IPS DF 4.7 (cell line): Measurements from ENCODE around the gene MAPKBP1.
"Not testable (repeated sequence)": the region's sequence is repeated elsewhere in the genome, so short reads cannot be mapped to it uniquely, and the experiment has no call there.

Experiments
- DNase-seq: peaks from one replicate; pipeline ENCODE4 v3.0.0-alpha.2; 2013; ENCODE audit warnings: low spot score; ENCODE audit errors: extremely low read depth

Gene MAPKBP1, protein sequence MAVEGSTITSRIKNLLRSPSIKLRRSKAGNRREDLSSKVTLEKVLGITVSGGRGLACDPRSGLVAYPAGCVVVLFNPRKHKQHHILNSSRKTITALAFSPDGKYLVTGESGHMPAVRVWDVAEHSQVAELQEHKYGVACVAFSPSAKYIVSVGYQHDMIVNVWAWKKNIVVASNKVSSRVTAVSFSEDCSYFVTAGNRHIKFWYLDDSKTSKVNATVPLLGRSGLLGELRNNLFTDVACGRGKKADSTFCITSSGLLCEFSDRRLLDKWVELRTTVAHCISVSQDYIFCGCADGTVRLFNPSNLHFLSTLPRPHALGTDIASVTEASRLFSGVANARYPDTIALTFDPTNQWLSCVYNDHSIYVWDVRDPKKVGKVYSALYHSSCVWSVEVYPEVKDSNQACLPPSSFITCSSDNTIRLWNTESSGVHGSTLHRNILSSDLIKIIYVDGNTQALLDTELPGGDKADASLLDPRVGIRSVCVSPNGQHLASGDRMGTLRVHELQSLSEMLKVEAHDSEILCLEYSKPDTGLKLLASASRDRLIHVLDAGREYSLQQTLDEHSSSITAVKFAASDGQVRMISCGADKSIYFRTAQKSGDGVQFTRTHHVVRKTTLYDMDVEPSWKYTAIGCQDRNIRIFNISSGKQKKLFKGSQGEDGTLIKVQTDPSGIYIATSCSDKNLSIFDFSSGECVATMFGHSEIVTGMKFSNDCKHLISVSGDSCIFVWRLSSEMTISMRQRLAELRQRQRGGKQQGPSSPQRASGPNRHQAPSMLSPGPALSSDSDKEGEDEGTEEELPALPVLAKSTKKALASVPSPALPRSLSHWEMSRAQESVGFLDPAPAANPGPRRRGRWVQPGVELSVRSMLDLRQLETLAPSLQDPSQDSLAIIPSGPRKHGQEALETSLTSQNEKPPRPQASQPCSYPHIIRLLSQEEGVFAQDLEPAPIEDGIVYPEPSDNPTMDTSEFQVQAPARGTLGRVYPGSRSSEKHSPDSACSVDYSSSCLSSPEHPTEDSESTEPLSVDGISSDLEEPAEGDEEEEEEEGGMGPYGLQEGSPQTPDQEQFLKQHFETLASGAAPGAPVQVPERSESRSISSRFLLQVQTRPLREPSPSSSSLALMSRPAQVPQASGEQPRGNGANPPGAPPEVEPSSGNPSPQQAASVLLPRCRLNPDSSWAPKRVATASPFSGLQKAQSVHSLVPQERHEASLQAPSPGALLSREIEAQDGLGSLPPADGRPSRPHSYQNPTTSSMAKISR (N-terminal part only)

GRCh38 chr15:41774062-41774881 lies at the start of gene MAPKBP1:
Gene MAPKBP1, plus strand, starts transcription at chr15:41774484. Its CDS starts 792 bp downstream, at chr15:41775276.
- DNase-seq: peak; percentile 97

GRCh38 chr15:41727143-41727542 lies 47.1 kb upstream of the MAPKBP1 start:
- DNase-seq: no peak

DNA sequence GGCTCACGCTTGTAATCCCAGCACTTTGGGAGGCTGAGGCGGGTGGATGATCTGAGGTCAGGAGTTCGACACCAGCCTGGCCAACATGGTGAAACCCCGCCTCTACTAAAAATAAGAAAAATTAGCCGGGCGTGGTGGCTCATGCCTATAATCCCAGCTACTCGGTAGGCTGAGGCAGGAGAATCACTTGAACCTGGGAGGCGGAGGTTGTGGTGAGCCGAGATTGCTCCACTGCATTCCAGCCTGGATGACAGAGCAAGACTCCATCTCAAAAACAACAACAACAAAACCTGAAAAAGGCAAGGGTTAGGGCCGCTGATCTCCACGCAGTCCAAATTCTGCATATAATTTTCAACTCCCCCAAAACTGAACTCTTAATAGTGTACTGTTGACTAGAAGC lies 46.2 kb upstream of the MAPKBP1 start:
- not testable (repeated sequence) for DNase-seq

DNA sequence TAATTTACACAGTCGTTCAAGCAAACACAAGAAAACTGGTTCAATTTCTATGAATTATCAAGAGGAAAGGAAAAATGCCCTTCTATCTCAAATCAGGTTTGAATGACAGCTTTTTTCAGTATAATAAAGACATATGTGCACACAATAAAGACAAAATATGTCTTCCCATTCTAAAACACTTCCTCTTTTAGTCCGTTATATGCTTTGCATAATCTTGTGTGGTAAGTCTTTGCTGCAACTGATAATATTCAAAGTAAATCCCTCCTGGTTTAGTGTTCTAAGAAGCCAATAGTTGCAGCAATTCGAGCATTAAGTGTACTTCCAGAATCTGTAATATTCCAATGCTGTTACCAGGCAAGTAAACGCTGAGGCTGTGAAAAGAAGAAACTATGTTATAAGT lies 43.7 kb upstream of the MAPKBP1 start:
- no peak for DNase-seq

DNA sequence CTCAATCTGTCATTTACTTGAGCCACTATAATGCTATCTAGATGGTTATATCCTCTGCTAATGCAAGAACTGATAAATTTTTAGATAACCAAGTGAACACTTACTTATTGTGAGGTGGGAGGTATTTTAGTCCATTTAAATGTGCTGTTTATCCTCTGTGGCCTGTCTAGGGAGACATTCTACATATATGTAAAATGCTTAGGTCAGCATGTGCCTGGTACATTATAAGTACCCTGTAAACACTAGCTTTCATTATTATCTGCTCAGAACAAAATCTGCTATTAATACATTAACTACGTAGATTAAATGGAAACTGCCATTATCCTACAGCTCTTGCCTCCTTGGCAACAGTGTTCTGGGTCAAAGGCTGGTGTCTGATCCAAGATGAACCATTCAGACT lies 41.8 kb upstream of the MAPKBP1 start:
- no peak for DNase-seq

DNA sequence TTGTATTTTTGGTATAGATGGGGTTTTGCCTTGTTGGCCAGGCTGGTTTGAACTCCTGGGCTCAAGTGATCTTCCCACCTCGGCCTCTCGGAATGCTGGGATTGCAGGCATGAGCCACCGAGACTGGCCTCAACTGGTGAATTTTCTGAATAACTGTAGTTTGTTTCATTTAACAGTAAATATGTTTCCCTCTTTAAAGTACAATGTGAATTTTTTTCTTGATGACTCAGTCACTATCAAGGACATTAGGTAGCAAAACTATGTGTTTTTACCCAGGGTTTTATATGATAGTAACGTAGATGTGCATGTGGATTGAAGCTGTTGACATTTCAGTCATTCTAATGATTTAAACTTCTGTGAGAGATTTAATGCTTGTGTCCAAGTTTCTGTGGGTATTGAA lies 40.2 kb upstream of the MAPKBP1 start:
- no peak for DNase-seq

GRCh38 chr15:41735046-41735445 lies 39.2 kb upstream of the MAPKBP1 start:
- DNase-seq: no peak

DNA sequence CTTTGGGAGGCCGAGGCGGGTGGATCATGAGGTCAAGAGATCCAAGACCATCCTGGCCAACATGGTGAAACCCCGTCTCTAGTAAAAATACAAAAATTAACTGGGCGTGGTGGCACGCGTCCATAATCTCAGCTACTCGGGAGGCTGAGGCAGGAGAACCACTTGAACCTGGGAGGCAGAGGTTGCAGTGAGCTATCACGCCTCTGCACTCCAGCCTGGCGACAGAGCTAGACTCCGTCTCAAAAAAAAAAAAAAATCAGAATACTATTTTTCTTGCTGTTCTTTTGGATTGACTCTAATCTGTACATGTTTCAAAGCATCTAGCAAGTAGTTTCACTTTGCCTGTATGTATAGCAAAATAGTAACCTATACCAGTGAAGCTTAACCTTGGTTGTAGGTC lies 38.8 kb upstream of the MAPKBP1 start:
- not testable (repeated sequence) for DNase-seq

GRCh38 chr15:41746802-41747201 lies 27.5 kb upstream of the MAPKBP1 start:
- no peak for DNase-seq

GRCh38 chr15:41756198-41756597 lies 18.1 kb upstream of the MAPKBP1 start:
- no peak for DNase-seq

GRCh38 chr15:41772720-41773331 lies 1.5 kb upstream of the MAPKBP1 start:
- DNase-seq: peak; percentile 46

DNA sequence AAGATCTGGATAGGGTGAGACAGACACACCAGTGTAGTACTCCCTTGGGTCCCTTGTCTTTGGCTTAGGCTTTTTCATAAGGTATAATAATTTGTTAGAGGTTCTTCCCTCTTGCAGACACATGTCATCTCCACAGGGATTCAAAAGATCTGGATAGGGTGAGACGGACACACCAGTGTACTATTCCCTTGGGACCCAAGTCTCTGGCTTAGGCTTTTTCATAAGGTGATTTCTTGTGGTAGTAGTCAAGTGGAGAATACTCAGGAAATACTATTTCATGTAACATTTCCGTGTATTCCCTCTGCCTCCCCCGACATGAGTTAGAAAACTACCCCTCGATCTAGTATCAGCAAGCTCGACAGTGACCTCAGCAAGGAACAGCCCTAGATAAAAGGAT lies 954 bp upstream of the MAPKBP1 start:
- DNase-seq: no peak

GRCh38 chr15:41773729-41774061 lies 589 bp upstream of the MAPKBP1 start:
- DNase-seq: no peak

- DNase-seq: no peak
Observed at GRCh38 chr15:41774882-41775417, 666 bp downstream of the MAPKBP1 start.

DNA sequence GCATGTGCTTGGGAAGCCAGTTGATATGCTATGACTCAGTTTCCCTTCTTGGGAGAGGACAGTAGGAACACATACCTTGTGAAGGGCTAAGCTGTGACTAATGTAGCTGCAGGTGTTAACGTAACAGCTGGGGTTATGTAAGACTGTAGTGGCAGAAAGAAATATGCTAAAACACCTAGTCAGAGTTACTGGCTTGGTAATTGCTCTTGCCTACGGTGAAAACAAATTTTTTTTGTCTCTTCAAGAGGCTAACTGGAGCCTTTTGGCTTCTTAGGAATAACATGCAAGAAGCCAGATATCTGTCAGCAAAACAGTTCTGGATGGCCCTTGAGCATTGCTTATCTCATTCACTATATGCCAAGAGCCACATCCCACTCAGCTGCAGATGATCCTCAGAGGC lies 1.4 kb downstream of the MAPKBP1 start:
- no peak for DNase-seq

DNA sequence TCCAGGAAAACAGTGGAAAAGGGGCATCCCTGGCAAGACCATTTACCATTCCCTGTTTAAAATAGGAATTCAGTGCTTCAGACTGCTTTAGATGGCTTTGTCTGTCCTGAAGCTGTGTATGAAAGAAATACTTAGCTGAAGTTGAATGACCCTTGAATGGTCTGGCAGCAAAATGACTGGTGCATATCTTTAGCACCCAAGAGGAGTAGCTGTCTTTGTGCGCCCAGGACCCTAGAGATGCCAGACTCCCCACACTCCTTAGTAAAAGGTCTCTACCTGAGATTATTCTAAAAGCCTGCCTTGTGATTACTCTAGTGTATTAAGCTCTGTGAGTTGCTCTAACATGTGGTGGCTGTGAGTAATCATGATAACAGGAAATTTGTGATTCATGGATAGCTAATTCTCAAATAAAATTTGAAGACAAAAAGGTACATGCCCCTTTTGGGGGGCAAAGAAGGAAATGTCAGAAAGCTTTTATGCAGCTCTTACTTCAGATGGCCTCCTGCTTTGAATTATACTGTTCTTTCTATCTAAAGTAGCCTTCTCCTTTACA lies 3.2 kb downstream of the MAPKBP1 start:
- no peak for DNase-seq

- DNase-seq: no peak
Observed at GRCh38 chr15:41778521-41778920, 4.2 kb downstream of the MAPKBP1 start.

- DNase-seq: no peak
Observed at GRCh38 chr15:41779662-41780157, 5.4 kb downstream of the MAPKBP1 start.

GRCh38 chr15:41780266-41780665 lies 6.0 kb downstream of the MAPKBP1 start:
- no peak for DNase-seq

DNA sequence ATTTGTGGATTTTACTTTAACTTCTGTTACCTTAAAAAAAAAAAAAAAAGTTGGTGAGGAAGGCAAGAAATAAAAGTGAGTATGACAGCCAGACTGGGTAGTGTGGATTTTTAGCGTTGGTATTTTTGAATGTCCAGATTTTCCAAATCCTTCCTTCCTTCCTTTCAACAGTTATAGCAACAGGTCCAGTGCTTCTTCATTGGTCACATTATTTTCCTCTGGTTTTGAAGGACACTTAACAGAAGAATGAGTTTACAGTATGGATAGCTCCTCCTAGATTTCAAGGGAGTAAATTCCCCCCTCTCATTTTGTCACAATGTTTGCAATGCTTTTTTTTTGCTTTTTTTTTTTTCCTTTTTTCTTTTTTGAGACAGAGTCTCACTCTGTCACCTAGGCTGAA lies 6.4 kb downstream of the MAPKBP1 start:
- DNase-seq: no peak
